KG1 (cell line): Measurements from ENCODE around the gene PMM2.
"Not testable (repeated sequence)": the region's sequence is repeated elsewhere in the genome, so short reads cannot be mapped to it uniquely, and the experiment has no call there.

Source experiments
- DNase-seq: peaks from one replicate; lab custom pipeline; 2025; lab: John Stamatoyannopoulos, UW

The PMM2 gene

GRCh38 chr16:8782673-8783072 lies 15.0 kb upstream of the PMM2 start:
- DNase-seq, result no peak

- DNase-seq, result no peak
Observed at GRCh38 chr16:8785408-8785807, 12.2 kb upstream of the PMM2 start.

- DNase-seq, result not testable (repeated sequence)
Observed at GRCh38 chr16:8786316-8786715, 11.3 kb upstream of the PMM2 start.

- no peak for DNase-seq
Observed at GRCh38 chr16:8788578-8789172, 9.0 kb upstream of the PMM2 start.

GRCh38 chr16:8795091-8795490 lies 2.5 kb upstream of the PMM2 start:
- no peak for DNase-seq

GRCh38 chr16:8795818-8796217 lies 1.8 kb upstream of the PMM2 start:
- DNase-seq, result no peak

GRCh38 chr16:8796469-8797363 lies 923 bp upstream of the PMM2 start:
- no peak for DNase-seq

- DNase-seq, result no peak
Observed at GRCh38 chr16:8798174-8798527, 512 bp downstream of the PMM2 start.

GRCh38 chr16:8798535-8799157 lies 1.0 kb downstream of the PMM2 start:
- DNase-seq, result no peak

- no peak for DNase-seq
Observed at GRCh38 chr16:8801701-8802100, 4.1 kb downstream of the PMM2 start.

GRCh38 chr16:8803733-8804132 lies 6.1 kb downstream of the PMM2 start:
- not testable (repeated sequence) for DNase-seq

GRCh38 chr16:8804313-8804712 lies 6.7 kb downstream of the PMM2 start:
- DNase-seq, result no peak

- no peak for DNase-seq
Observed at GRCh38 chr16:8806272-8806983, 8.8 kb downstream of the PMM2 start.

- DNase-seq, result no peak
Observed at GRCh38 chr16:8807189-8807588, 9.6 kb downstream of the PMM2 start.

GRCh38 chr16:8808009-8808408 lies 10.4 kb downstream of the PMM2 start:
- DNase-seq, result no peak

GRCh38 chr16:8808613-8809353 lies 11.1 kb downstream of the PMM2 start:
- no peak for DNase-seq

GRCh38 chr16:8812162-8812843 lies 14.7 kb downstream of the PMM2 start:
- DNase-seq, result no peak

- no peak for DNase-seq
Observed at GRCh38 chr16:8814095-8814806, 16.6 kb downstream of the PMM2 start.

GRCh38 chr16:8816967-8817655 lies 19.5 kb downstream of the PMM2 start:
- no peak for DNase-seq
